Right cardiac atrium (tissue), 5 donors: ENCODE results near the gene ELAVL1. TPM values are rescaled to one million over a fixed set of nuclear protein-coding genes. Genes with fewer than 3 reads are reported as not detected.
A peak's percentile ranks its signal among the peaks of the same experiment; 100 is the strongest.

Experiments used
- ATAC-seq, 2 donors: fragments of 200-7000 bp; cut with Tn5 transposase; one replicate each; pipeline versions ENCODE4 v1.8.0 to v1.9.1; 2020; ENCODE audit warnings: moderate library complexity in 2 of 2, mild to moderate bottlenecking in 1 of 2
- DNase-seq, 3 donors: peaks; one replicate each; pipeline ENCODE4 v3.0.0-alpha.2; 2020
- H3K27ac ChIP-seq: one replicate; pipeline ENCODE4 v1.5.1; 2013; ENCODE audit warnings: mild to moderate bottlenecking, low read length, control low read depth, moderate library complexity
- H3K27me3 ChIP-seq: one replicate; pipeline ENCODE4 v1.6.1; 2013; ENCODE audit not compliant: control insufficient read depth, insufficient read depth
- H3K4me1 ChIP-seq: one replicate; pipeline ENCODE4 v1.6.1; 2013; ENCODE audit warnings: low read length; ENCODE audit not compliant: control insufficient read depth, insufficient read depth
- H3K4me3 ChIP-seq: one replicate; pipeline ENCODE4 v1.5.1; 2013; ENCODE audit warnings: low read length, control low read depth
- H3K9me3 ChIP-seq: one replicate; pipeline ENCODE4 v1.6.1; 2013; ENCODE audit warnings: low read length; ENCODE audit not compliant: control insufficient read depth
- WGBS: extraction: QIAGEN DNeasy Blood & Tissue Kit; methylation state at CpG from one replicate; pipeline ENCODE4 v1.1.7; 2013; 5-methylcytosine and 5-hydroxymethylcytosine counted together
- intact Hi-C, 4 donors: fragments of 100-400 bp; cut with DNase I; formaldehyde crosslinking; loops; one replicate each; pipeline versions ENCODE4 v1.11.0 to v1.14.0; 2022 to 2023
- polyA plus RNA-seq: library from polyadenylated mRNA; stranded (reverse); fragments of 200-250 nt; gene quantifications from one replicate; pipeline ENCODE4 v1.2.3, GENCODE V29; 2013
- total RNA-seq, 4 donors: library from RNA; stranded (reverse); fragmentation: NEBNext Ultra II Directional; extraction: Animal tissue kit (Norgen Biotek cat#: 25700); gene quantifications; one replicate each; pipeline ENCODE4 v1.2.1, GENCODE V29; 2021
- donor health status: healthy with polysubstance abuse.
- donor health status: DM: no; HTN: yes; CAD: no.
- donor health status: DM: no; HTN: no; CAD: no.
- donor health status: DM: no; HTN: yes; CAD: no; lungs with severe emphysema.
- donor health status: DM: yes; HTN: yes; CAD: no.

The ELAVL1 gene
- total and polyA plus RNA-seq, 5 donors: 28.4 to 67.5 (median 64.2) TPM

GRCh38 chr19:7908742-7909461 is 96.5 kb downstream of the ELAVL1 start:
- Histone ChIP-seq H3K27ac (no peak overlapping the region), H3K9me3 (no peaks in the 10 kb centered on the region), H3K27me3 (no peaks in the 10 kb centered on the region), H3K4me3 (no peak overlapping the region), H3K4me1 (peaks cover 5% of the 10 kb centered on the region)
- no peak for ATAC-seq
- intact Hi-C loops: no loop called here
- DNase-seq: peak in 2 of 3 donors; percentile 48 to 70
- WGBS: 86% methylated on average over 19 of the region's 19 CpGs

Other genes starting within 250 kb of the ELAVL1 start
- gene CLEC4M, start 242.4 kb downstream of the ELAVL1 start, total RNA-seq: not detected
- gene CLEC4M, start 242.4 kb downstream of the ELAVL1 start, polyA plus RNA-seq: not detected
- 10 to 100 TPM; 17.7 to 20.5 (median 18.6) TPM for gene EVI5L, start 175.4 kb downstream of the ELAVL1 start, total RNA-seq
- gene EVI5L, start 175.4 kb downstream of the ELAVL1 start, polyA plus RNA-seq: 22.2 TPM
- gene PRR36, start 131.3 kb downstream of the ELAVL1 start, total RNA-seq: under 1 TPM in 2 of 4 donors, not detected in 2; 0.29 to 0.34 TPM
- 0.11 TPM for gene PRR36, start 131.3 kb downstream of the ELAVL1 start, polyA plus RNA-seq
- 1 to 10 TPM in 2 of 4 donors, under 1 TPM in 2; 0.93 to 1.2 (median 0.97) TPM for gene LRRC8E, start 117.1 kb downstream of the ELAVL1 start, total RNA-seq
- 0.36 TPM for gene LRRC8E, start 117.1 kb downstream of the ELAVL1 start, polyA plus RNA-seq
- gene MAP2K7, start 101.8 kb downstream of the ELAVL1 start, total RNA-seq: 10 to 100 TPM; 23.2 to 32.6 (median 28.5) TPM
- gene MAP2K7, start 101.8 kb downstream of the ELAVL1 start, polyA plus RNA-seq: 26.9 TPM
- gene TGFBR3L, start 90.8 kb downstream of the ELAVL1 start, total RNA-seq: 10 to 100 TPM in 3 of 4 donors, 1 to 10 TPM in 1; 8.0 to 17.6 (median 14.5) TPM
- gene TGFBR3L, start 90.8 kb downstream of the ELAVL1 start, polyA plus RNA-seq: 2.4 TPM
- 10 to 100 TPM in 3 of 4 donors, 1 to 10 TPM in 1; 9.6 to 14.4 (median 11.0) TPM for gene SNAPC2, start 85.3 kb downstream of the ELAVL1 start, total RNA-seq
- 12.2 TPM for gene SNAPC2, start 85.3 kb downstream of the ELAVL1 start, polyA plus RNA-seq
- under 1 TPM in 2 of 4 donors, not detected in 2; 0.24 to 0.34 TPM for gene CTXN1, start 79.5 kb downstream of the ELAVL1 start, total RNA-seq
- 0.16 TPM for gene CTXN1, start 79.5 kb downstream of the ELAVL1 start, polyA plus RNA-seq
- 10 to 100 TPM; 51.1 to 88.9 (median 64.0) TPM for gene TIMM44, start 62.0 kb downstream of the ELAVL1 start, total RNA-seq
- 64.6 TPM for gene TIMM44, start 62.0 kb downstream of the ELAVL1 start, polyA plus RNA-seq
- gene CCL25, start 47.1 kb upstream of the ELAVL1 start, total RNA-seq: not detected
- not detected for gene CCL25, start 47.1 kb upstream of the ELAVL1 start, polyA plus RNA-seq
- not detected for gene FBN3, start 144.0 kb upstream of the ELAVL1 start, total RNA-seq
- gene FBN3, start 144.0 kb upstream of the ELAVL1 start, polyA plus RNA-seq: not detected
- gene CERS4, start 203.7 kb upstream of the ELAVL1 start, total RNA-seq: 10 to 100 TPM; 16.1 to 20.9 (median 18.5) TPM
- gene CERS4, start 203.7 kb upstream of the ELAVL1 start, polyA plus RNA-seq: 10.2 TPM